Activated naive CD8-positive, alpha-beta T cell treated with anti-CD3 and anti-CD28 coated beads for 36 hours (primary cell): ENCODE measurements around the gene FTO. TPM values are rescaled to one million over a fixed set of nuclear protein-coding genes. Genes with fewer than 3 reads are reported as not detected.

Source experiments
- DNase-seq: peaks from one replicate; pipeline ENCODE4 v3.0.0; 2021
- H3K27ac Mint-ChIP-seq: one replicate; pipeline ENCODE4 v1.8.0; 2022; ENCODE audit warnings: mild to moderate bottlenecking, moderate library complexity, mixed read lengths
- H3K27me3 Mint-ChIP-seq: one replicate; pipeline ENCODE4 v1.8.0; 2022; ENCODE audit warnings: mild to moderate bottlenecking, mixed read lengths
- H3K36me3 Mint-ChIP-seq: one replicate; pipeline ENCODE4 v1.8.0; 2021; ENCODE audit warnings: mild to moderate bottlenecking, mixed read lengths
- H3K4me1 Mint-ChIP-seq: one replicate; pipeline ENCODE4 v1.8.0; 2021; ENCODE audit warnings: mixed read lengths
- H3K4me3 Mint-ChIP-seq: one replicate; pipeline ENCODE4 v1.8.0; 2022; ENCODE audit warnings: mild to moderate bottlenecking, moderate library complexity, mixed read lengths
- H3K9me3 Mint-ChIP-seq: one replicate; pipeline ENCODE4 v1.8.0; 2022; ENCODE audit warnings: mixed read lengths
- total RNA-seq, 2 experiments: library from RNA; stranded (reverse); gene quantifications; one replicate each; pipeline ENCODE4 v1.2.3, GENCODE V29; 2021

FTO gene
- total RNA-seq, 2 experiments from 2014 or later: 51.1 to 52.7 TPM

DNA sequence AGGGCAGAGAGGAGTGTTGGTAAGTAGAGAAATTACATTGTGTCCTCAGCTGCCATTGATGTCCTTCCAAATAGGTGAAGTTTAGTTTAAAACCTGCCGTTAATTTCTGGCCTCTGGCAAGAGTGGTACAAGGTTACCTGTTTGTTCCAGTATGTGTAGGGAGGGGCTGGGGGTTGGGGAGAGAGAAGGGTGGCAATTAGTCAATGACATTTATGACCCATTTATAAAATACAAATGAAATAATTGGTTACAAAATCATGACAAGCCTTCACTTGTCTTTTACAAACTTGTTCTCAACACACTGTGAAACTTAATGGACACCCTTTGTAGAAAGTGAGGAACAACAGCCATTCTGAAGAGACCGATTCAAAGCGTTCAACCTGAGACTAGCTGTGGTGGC lies 281.0 kb downstream of the FTO start:
- H3K9me3 Mint-ChIP-seq: no peaks in the 10 kb centered on the region
- DNase-seq: no peak
- H3K4me3 Mint-ChIP-seq: no peak overlapping the region
- H3K36me3 Mint-ChIP-seq: peaks cover 7% of the 10 kb centered on the region
- no peak overlapping the region for H3K27ac Mint-ChIP-seq
- H3K4me1 Mint-ChIP-seq: no peaks in the 10 kb centered on the region
- no peaks in the 10 kb centered on the region for H3K27me3 Mint-ChIP-seq

- peaks cover 7% of the 10 kb centered on the region for H3K36me3 Mint-ChIP-seq
- H3K4me1 Mint-ChIP-seq: no peaks in the 10 kb centered on the region
- DNase-seq: no peak
- H3K4me3 Mint-ChIP-seq: no peak overlapping the region
- no peaks in the 10 kb centered on the region for H3K9me3 Mint-ChIP-seq
- no peak overlapping the region for H3K27ac Mint-ChIP-seq
- H3K27me3 Mint-ChIP-seq: no peaks in the 10 kb centered on the region
These were observed 281.9 kb downstream of the FTO start for GRCh38 chr16:53985861-53986260.

GRCh38 chr16:53986793-53987192 lies 282.8 kb downstream of the FTO start:
- DNase-seq: no peak
- no peak overlapping the region for H3K27ac Mint-ChIP-seq
- peaks cover 8% of the 10 kb centered on the region for H3K36me3 Mint-ChIP-seq
- no peaks in the 10 kb centered on the region for H3K9me3 Mint-ChIP-seq
- no peaks in the 10 kb centered on the region for H3K4me1 Mint-ChIP-seq
- H3K4me3 Mint-ChIP-seq: no peak overlapping the region
- no peaks in the 10 kb centered on the region for H3K27me3 Mint-ChIP-seq

- no peak overlapping the region for H3K27ac Mint-ChIP-seq
- H3K36me3 Mint-ChIP-seq: peaks cover 3% of the 10 kb centered on the region
- no peak overlapping the region for H3K4me3 Mint-ChIP-seq
- H3K4me1 Mint-ChIP-seq: no peaks in the 10 kb centered on the region
- H3K9me3 Mint-ChIP-seq: no peaks in the 10 kb centered on the region
- no peaks in the 10 kb centered on the region for H3K27me3 Mint-ChIP-seq
- no peak for DNase-seq
These were observed 284.2 kb downstream of the FTO start for GRCh38 chr16:53988136-53988535.

- Mint-ChIP-seq H3K27me3 (no peaks in the 10 kb centered on the region), H3K4me3 (no peak overlapping the region), H3K36me3 (peaks cover 2% of the 10 kb centered on the region), H3K4me1 (no peaks in the 10 kb centered on the region), H3K27ac (no peak overlapping the region), H3K9me3 (no peaks in the 10 kb centered on the region)
- no peak for DNase-seq
These were observed 285.6 kb downstream of the FTO start for GRCh38 chr16:53989597-53989996.

GRCh38 chr16:53991754-53992378 lies 287.9 kb downstream of the FTO start:
- H3K4me3 Mint-ChIP-seq: no peak overlapping the region
- H3K27ac Mint-ChIP-seq: no peak overlapping the region
- no peaks in the 10 kb centered on the region for H3K4me1 Mint-ChIP-seq
- H3K36me3 Mint-ChIP-seq: peaks cover 15% of the 10 kb centered on the region
- H3K9me3 Mint-ChIP-seq: no peaks in the 10 kb centered on the region
- DNase-seq: no peak
- H3K27me3 Mint-ChIP-seq: no peaks in the 10 kb centered on the region

DNA sequence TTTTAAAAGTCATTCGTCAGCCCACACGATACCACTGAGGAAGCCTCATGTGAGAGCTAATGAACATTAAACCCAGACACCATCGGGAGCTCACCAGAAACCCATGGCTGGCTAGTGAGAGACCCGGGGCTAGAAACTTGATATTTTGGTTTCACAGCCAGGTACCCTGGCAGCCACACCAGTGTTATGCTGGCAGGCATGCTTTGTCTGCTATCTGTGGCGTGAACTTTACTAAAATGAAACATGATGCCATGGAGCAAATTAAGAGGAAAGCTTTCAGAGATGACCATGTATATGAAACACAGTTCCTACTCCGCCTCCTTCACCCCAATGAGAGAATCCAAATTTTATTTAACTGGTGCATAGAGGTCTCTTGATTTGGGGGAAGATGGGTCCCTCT lies 291.4 kb downstream of the FTO start:
- no peaks in the 10 kb centered on the region for H3K9me3 Mint-ChIP-seq
- H3K27me3 Mint-ChIP-seq: no peaks in the 10 kb centered on the region
- peaks cover 15% of the 10 kb centered on the region for H3K36me3 Mint-ChIP-seq
- no peak overlapping the region for H3K4me3 Mint-ChIP-seq
- no peak for DNase-seq
- no peak overlapping the region for H3K27ac Mint-ChIP-seq
- H3K4me1 Mint-ChIP-seq: no peaks in the 10 kb centered on the region

GRCh38 chr16:53996961-53997360 lies 293.0 kb downstream of the FTO start:
- H3K36me3 Mint-ChIP-seq: peaks cover 19% of the 10 kb centered on the region
- DNase-seq: no peak

DNA sequence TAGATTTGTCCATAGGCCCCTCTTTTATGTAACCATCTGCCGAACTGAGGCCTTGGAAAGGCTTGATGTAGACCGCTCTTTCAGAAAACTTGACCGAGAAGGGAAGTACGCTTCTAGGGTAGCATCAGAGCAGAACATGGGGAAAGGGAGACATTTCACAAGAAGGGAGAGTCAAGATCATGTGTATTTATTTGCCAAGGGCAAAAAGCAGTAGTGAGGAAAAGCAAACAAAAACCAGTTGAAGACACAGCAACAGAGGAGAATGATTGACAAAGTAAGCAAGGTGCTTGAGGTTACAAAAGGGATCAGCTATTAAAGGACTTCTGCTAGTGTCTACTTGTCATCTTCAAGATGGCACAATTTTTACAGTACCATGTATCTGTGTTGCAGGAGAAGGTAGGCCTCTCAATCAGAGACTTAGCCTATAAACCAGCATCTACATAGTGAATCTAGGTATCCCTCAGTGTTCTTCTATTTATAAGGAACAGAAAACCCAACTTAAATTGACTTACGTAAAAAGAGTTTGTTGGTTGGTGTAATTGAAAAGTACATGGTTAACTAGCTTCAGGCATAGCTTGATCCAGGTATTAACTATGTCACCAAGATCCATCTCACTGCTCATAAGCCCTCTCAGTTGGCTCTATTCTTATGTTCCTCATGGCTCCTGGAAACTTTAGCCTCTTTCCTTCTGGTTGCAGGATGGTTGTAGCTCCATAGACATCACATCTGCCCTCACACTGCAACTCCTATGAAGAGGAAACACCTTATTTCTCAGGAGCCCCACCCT lies 294.3 kb downstream of the FTO start:
- no peak overlapping the region for H3K4me3 Mint-ChIP-seq
- H3K9me3 Mint-ChIP-seq: no peaks in the 10 kb centered on the region
- no peaks in the 10 kb centered on the region for H3K4me1 Mint-ChIP-seq
- H3K27ac Mint-ChIP-seq: no peak overlapping the region
- H3K27me3 Mint-ChIP-seq: no peaks in the 10 kb centered on the region
- DNase-seq: no peak
- H3K36me3 Mint-ChIP-seq: peaks cover 19% of the 10 kb centered on the region

More at GRCh38 chr16:53996961-53997360, 293.0 kb downstream of the FTO start:
- Mint-ChIP-seq H3K27ac (no peak overlapping the region), H3K9me3 (no peaks in the 10 kb centered on the region), H3K4me1 (no peaks in the 10 kb centered on the region), H3K27me3 (no peaks in the 10 kb centered on the region), H3K4me3 (no peak overlapping the region)

GRCh38 chr16:53998966-53999522 lies 295.1 kb downstream of the FTO start:
- H3K9me3 Mint-ChIP-seq: no peaks in the 10 kb centered on the region
- H3K4me3 Mint-ChIP-seq: no peak overlapping the region
- no peak for DNase-seq
- H3K27me3 Mint-ChIP-seq: no peaks in the 10 kb centered on the region
- peaks cover 19% of the 10 kb centered on the region for H3K36me3 Mint-ChIP-seq
- H3K27ac Mint-ChIP-seq: no peak overlapping the region
- H3K4me1 Mint-ChIP-seq: no peaks in the 10 kb centered on the region

DNA sequence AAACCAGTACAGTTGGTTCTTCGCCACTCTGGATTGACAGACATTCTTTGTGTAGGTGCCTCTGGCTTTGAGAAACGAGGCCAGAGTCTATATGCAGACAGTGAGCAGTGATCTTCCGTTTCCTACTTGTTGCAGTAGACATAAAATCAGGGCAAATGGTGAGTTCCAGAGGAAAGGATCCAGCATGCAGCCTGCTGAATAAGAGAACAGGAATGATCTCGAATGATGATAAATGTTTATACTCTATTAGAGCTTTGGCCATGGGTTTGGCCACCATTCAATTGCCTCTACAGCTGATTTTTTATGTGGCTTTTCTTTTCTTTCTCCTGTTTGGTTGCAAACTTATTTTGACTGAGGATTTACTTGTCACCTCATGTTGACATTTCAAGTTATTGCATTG lies 295.9 kb downstream of the FTO start:
- Mint-ChIP-seq H3K27me3 (no peaks in the 10 kb centered on the region), H3K36me3 (peaks cover 16% of the 10 kb centered on the region), H3K27ac (no peak overlapping the region), H3K4me3 (no peak overlapping the region), H3K9me3 (no peaks in the 10 kb centered on the region), H3K4me1 (no peaks in the 10 kb centered on the region)
- DNase-seq: no peak

GRCh38 chr16:54000361-54000760 lies 296.4 kb downstream of the FTO start:
- H3K27ac Mint-ChIP-seq: no peak overlapping the region
- H3K4me1 Mint-ChIP-seq: no peaks in the 10 kb centered on the region
- no peak overlapping the region for H3K4me3 Mint-ChIP-seq
- no peaks in the 10 kb centered on the region for H3K27me3 Mint-ChIP-seq
- peaks cover 12% of the 10 kb centered on the region for H3K36me3 Mint-ChIP-seq
- no peak for DNase-seq
- no peaks in the 10 kb centered on the region for H3K9me3 Mint-ChIP-seq

DNA sequence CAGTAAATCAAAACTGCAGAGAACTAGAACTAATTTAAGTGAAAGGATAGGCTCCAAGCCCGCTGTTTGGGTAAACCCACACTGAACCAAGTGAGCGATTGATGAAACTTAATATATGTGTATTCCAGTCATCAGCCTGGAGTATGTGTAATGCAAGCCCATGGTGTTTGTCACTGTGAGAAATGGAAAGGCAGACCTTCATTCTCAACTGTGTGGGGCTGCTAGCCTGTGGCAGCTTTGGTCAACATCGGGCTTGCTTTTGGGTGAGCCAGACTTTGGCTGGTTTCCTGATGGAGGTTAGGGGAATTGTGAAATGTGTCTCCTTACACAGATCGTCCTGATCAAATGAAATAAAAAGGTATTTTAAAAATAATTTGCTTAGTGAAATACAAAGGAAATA lies 302.7 kb downstream of the FTO start:
- Mint-ChIP-seq H3K4me3 (no peak overlapping the region), H3K27me3 (no peaks in the 10 kb centered on the region), H3K4me1 (no peaks in the 10 kb centered on the region), H3K36me3 (peaks cover 29% of the 10 kb centered on the region), H3K9me3 (peaks cover 11% of the 10 kb centered on the region), H3K27ac (no peak overlapping the region)
- DNase-seq: no peak

DNA sequence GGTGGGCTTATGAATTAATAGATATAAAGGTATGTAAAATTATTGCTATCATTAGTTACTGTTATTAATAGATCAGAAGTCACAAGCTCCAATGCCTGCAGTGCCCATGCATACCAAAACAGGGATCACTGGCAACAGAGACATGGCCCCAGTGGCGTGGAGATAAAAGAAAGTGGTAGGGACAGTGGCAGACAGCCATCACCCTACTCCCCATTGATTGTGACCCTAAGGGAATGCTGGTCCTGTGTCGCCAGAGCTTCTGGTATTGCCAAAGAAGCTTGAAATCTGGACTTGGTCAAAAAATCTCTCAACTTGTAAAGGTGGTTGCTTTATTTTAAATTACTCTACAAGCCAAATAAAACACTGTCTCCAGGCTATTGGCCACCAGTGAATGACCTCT lies 303.5 kb downstream of the FTO start:
- no peak for DNase-seq
- Mint-ChIP-seq H3K4me1 (no peaks in the 10 kb centered on the region), H3K4me3 (no peak overlapping the region), H3K27ac (no peak overlapping the region), H3K27me3 (no peaks in the 10 kb centered on the region), H3K9me3 (peaks cover 16% of the 10 kb centered on the region), H3K36me3 (peaks cover 34% of the 10 kb centered on the region)

GRCh38 chr16:54009464-54010176 lies 305.7 kb downstream of the FTO start:
- Mint-ChIP-seq H3K9me3 (peaks cover 18% of the 10 kb centered on the region), H3K36me3 (peaks cover 42% of the 10 kb centered on the region), H3K27ac (no peak overlapping the region), H3K4me1 (no peaks in the 10 kb centered on the region), H3K27me3 (no peaks in the 10 kb centered on the region), H3K4me3 (no peak overlapping the region)
- DNase-seq: no peak
